Natural killer cell (primary cell): ENCODE results near the gene DYNLRB1. TPM values are rescaled to one million over a fixed set of nuclear protein-coding genes. Genes with fewer than 3 reads are reported as not detected.
"Not testable (repeated sequence)": the region's sequence is repeated elsewhere in the genome, so short reads cannot be mapped to it uniquely, and the experiment has no call there.

Source experiments
- ATAC-seq, 3 donors: fragments of 150-1000 bp in 2 of 3; fragments of 200-7000 bp in 1 of 3; cut with Tn5 transposase; 1 replicate in 1 of 3; 2 replicates in 2 of 3; pipeline ENCODE4 v1.10.0; 2021; ENCODE audit warnings: mild to moderate bottlenecking in 2 of 3, moderate library complexity in 2 of 3
- DNase-seq, 2 donors: peaks; one replicate each; pipeline versions ENCODE4 v3.0.0 to v3.0.0-alpha.2; 2013 to 2021; ENCODE audit warnings: mixed read lengths in 1 of 2
- H3K27ac ChIP-seq: one replicate; pipeline ENCODE4 v1.5.1; 2013; ENCODE audit warnings: mild to moderate bottlenecking, low read length
- H3K27me3 ChIP-seq: one replicate; pipeline ENCODE4 v1.6.1; 2013; ENCODE audit warnings: low read length; ENCODE audit not compliant: control insufficient read depth, insufficient read depth
- H3K36me3 ChIP-seq: one replicate; pipeline ENCODE4 v1.6.1; 2013; ENCODE audit warnings: low read length; ENCODE audit not compliant: control insufficient read depth, insufficient read depth
- H3K4me1 ChIP-seq: one replicate; pipeline ENCODE4 v1.6.1; 2013; ENCODE audit warnings: low read length; ENCODE audit not compliant: control insufficient read depth, insufficient read depth
- H3K4me3 ChIP-seq: one replicate; pipeline ENCODE4 v1.5.1; 2013; ENCODE audit warnings: low read length
- H3K9me3 ChIP-seq: one replicate; pipeline ENCODE4 v1.6.1; 2013; ENCODE audit warnings: low read length; ENCODE audit not compliant: control insufficient read depth, insufficient read depth
- H3K27ac Mint-ChIP-seq, 2 donors: one replicate each; pipeline ENCODE4 v1.8.0; 2022; ENCODE audit warnings: mild to moderate bottlenecking in 2 of 2, mixed read lengths in 2 of 2, moderate library complexity in 1 of 2
- H3K27me3 Mint-ChIP-seq, 2 donors: one replicate each; pipeline ENCODE4 v1.8.0; 2022; ENCODE audit warnings: low read depth in 2 of 2, mixed read lengths in 2 of 2
- H3K36me3 Mint-ChIP-seq: one replicate; pipeline ENCODE4 v1.8.0; 2022; ENCODE audit warnings: mixed read lengths
- H3K4me1 Mint-ChIP-seq, 2 donors: one replicate each; pipeline ENCODE4 v1.8.0; 2022; ENCODE audit warnings: mixed read lengths in 2 of 2
- H3K4me3 Mint-ChIP-seq: one replicate; pipeline ENCODE4 v1.8.0; 2022; ENCODE audit warnings: mild to moderate bottlenecking, moderate library complexity, mixed read lengths
- H3K9me3 Mint-ChIP-seq, 2 donors: one replicate each; pipeline ENCODE4 v1.8.0; 2022; ENCODE audit warnings: mixed read lengths in 2 of 2
- WGBS: methylation state at CpG from one replicate; pipeline ENCODE4 v1.1.7; 2013; ENCODE audit warnings: missing lambda C conversion rate; ENCODE audit not compliant: insufficient coverage; 5-methylcytosine and 5-hydroxymethylcytosine counted together
- intact Hi-C: fragments of 100-400 bp; cut with micrococcal nuclease; formaldehyde crosslinking; loops from one replicate; pipeline ENCODE4 v1.14.2; 2022
- total RNA-seq, 4 donors: library from RNA; stranded (reverse); fragments of 120-200 nt in 1 of 4; gene quantifications; one replicate each; pipeline versions ENCODE4 v1.2.3 to v1.2.4, GENCODE V29; 2013 to 2022
- TF ChIP-seq, protein P1 (sequence below): fragments of 200-600 bp; IDR thresholded peaks from one replicate; pipeline ENCODE4 v1.8.0; 2022; ENCODE audit warnings: antibody characterized with exemption

The DYNLRB1 gene
- total RNA-seq, 3 donors from 2014 or later (not counting 1 experiment from before 2014, with no cell fraction given), result 58.7 to 65.5 (median 61.4) TPM

DNA sequence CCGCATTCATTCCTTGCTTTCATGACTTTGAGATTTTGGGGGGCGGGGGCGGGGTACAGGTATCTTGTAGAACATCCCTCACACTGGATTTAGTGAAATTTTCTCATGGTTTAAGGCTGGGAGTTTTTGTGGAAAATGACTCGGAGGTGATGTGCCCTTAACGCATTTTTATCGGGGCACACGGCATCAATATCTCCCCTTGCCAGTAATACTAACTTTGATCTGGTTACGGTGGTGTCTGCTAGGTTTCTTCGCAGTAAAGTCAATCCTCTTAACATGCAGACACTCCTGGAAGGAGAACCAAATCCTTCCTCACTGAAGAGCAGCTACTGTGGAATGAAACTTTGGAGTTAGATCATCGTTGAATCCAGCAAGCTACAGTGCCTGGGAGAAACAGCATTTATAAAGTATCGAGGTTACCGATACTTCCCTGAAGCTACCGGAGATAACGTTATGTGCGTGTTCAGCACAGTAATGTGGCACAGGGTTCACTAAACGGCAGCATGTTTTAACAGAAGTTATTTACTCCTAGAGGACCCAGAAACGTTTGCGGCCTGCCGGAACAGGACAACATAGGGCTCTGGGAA is 1.2 kb upstream of the DYNLRB1 start:
- DNase-seq, result no peak
- H3K27ac ChIP-seq, result peak overlapping the region; percentile 80
- H3K27me3 ChIP-seq, result no peaks in the 10 kb centered on the region
- intact Hi-C loops, result no loop called here
- ATAC-seq, result no peak
- Mint-ChIP-seq H3K36me3 (no peaks in the 10 kb centered on the region), H3K9me3 (no peaks in the 10 kb centered on the region), H3K4me3 (peak overlapping the region; percentile 98), H3K27ac (peak overlapping the region; percentile 94 to 98), H3K27me3 (no peaks in the 10 kb centered on the region), H3K4me1 (peaks cover 42 to 54% of the 10 kb centered on the region in 2 donors)
- 27% methylated on average over 19 of the region's 19 CpGs for WGBS
- H3K9me3 ChIP-seq, result no peaks in the 10 kb centered on the region
- peak overlapping the region; percentile 98 for H3K4me3 ChIP-seq
- H3K4me1 ChIP-seq, result peaks cover 22% of the 10 kb centered on the region
- peaks cover 15% of the 10 kb centered on the region for H3K36me3 ChIP-seq
- TF ChIP-seq, protein P1, sequence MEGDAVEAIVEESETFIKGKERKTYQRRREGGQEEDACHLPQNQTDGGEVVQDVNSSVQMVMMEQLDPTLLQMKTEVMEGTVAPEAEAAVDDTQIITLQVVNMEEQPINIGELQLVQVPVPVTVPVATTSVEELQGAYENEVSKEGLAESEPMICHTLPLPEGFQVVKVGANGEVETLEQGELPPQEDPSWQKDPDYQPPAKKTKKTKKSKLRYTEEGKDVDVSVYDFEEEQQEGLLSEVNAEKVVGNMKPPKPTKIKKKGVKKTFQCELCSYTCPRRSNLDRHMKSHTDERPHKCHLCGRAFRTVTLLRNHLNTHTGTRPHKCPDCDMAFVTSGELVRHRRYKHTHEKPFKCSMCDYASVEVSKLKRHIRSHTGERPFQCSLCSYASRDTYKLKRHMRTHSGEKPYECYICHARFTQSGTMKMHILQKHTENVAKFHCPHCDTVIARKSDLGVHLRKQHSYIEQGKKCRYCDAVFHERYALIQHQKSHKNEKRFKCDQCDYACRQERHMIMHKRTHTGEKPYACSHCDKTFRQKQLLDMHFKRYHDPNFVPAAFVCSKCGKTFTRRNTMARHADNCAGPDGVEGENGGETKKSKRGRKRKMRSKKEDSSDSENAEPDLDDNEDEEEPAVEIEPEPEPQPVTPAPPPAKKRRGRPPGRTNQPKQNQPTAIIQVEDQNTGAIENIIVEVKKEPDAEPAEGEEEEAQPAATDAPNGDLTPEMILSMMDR, result no peak

GRCh38 chr20:34515484-34516246 is 557 bp upstream of the DYNLRB1 start:
- Histone ChIP-seq H3K27me3 (no peaks in the 10 kb centered on the region), H3K4me3 (peak overlapping the region; percentile 98), H3K4me1 (peaks cover 22% of the 10 kb centered on the region), H3K9me3 (no peaks in the 10 kb centered on the region), H3K27ac (peak overlapping the region; percentile 80), H3K36me3 (peaks cover 12% of the 10 kb centered on the region)
- TF ChIP-seq, protein P1, result no peak
- H3K27me3 Mint-ChIP-seq, result no peaks in the 10 kb centered on the region
- peak overlapping the region; percentile 94 to 98 for H3K27ac Mint-ChIP-seq
- H3K36me3 Mint-ChIP-seq, result no peaks in the 10 kb centered on the region
- H3K4me1 Mint-ChIP-seq, result peaks cover 43 to 54% of the 10 kb centered on the region in 2 donors
- 5% methylated on average over 36 of the region's 36 CpGs for WGBS
- DNase-seq, result peak; percentile 35 to 83
- no peaks in the 10 kb centered on the region for H3K9me3 Mint-ChIP-seq
- peak; percentile 53 to 67 (median 55) for ATAC-seq
- intact Hi-C loops, result loop anchor here (1.0 to 2.0 kb wide), 2 partner anchors 153 to 212 kb away; partner anchors contain the start of genes AHCY and ITCH
- peak overlapping the region; percentile 98 for H3K4me3 Mint-ChIP-seq

- ATAC-seq (peak in 2 of 3 donors; percentile 12 to 23), DNase-seq (no peak)
- intact Hi-C loops, result loop anchor here (2.0 kb wide), 1 partner anchor 154 kb away; the partner anchor contains the start of gene ITCH
- Mint-ChIP-seq H3K36me3 (no peaks in the 10 kb centered on the region), H3K4me3 (peak overlapping the region; percentile 98), H3K4me1 (peaks cover 49 to 55% of the 10 kb centered on the region in 2 donors), H3K27me3 (no peaks in the 10 kb centered on the region), H3K9me3 (no peaks in the 10 kb centered on the region), H3K27ac (peak overlapping the region; percentile 94 to 98)
- Histone ChIP-seq H3K27ac (peak overlapping the region; percentile 80), H3K4me1 (peaks cover 22% of the 10 kb centered on the region), H3K9me3 (no peaks in the 10 kb centered on the region), H3K4me3 (peak overlapping the region; percentile 98), H3K27me3 (no peaks in the 10 kb centered on the region), H3K36me3 (peaks cover 6% of the 10 kb centered on the region)
- 0% methylated on average over 2 of the region's 3 CpGs for WGBS
- TF ChIP-seq, protein P1, result no peak
These were observed 888 bp downstream of the DYNLRB1 start for GRCh38 chr20:34517114-34517505.

- H3K36me3 ChIP-seq, H3K27me3 ChIP-seq, DNase-seq, ATAC-seq, H3K9me3 ChIP-seq, H3K27me3 Mint-ChIP-seq, H3K4me3 ChIP-seq, H3K36me3 Mint-ChIP-seq, H3K9me3 Mint-ChIP-seq, intact Hi-C loops, H3K27ac ChIP-seq: not testable (repeated sequence)
- H3K4me3 Mint-ChIP-seq, result peak overlapping the region; percentile 83
- H3K4me1 Mint-ChIP-seq, result peaks cover 54 to 59% of the 10 kb centered on the region in 2 donors
- 98% methylated on average over 7 of the region's 7 CpGs for WGBS
- H3K4me1 ChIP-seq, result peaks cover 30% of the 10 kb centered on the region
- H3K27ac Mint-ChIP-seq, result peak overlapping the region; percentile 56 to 64
These were observed 2.6 kb downstream of the DYNLRB1 start for GRCh38 chr20:34518863-34519262.

GRCh38 chr20:34519841-34520240 is 3.6 kb downstream of the DYNLRB1 start:
- H3K4me3 Mint-ChIP-seq, ATAC-seq, H3K27me3 Mint-ChIP-seq, H3K4me3 ChIP-seq, intact Hi-C loops, H3K36me3 Mint-ChIP-seq, H3K36me3 ChIP-seq, H3K27ac Mint-ChIP-seq, DNase-seq, H3K27ac ChIP-seq, H3K9me3 Mint-ChIP-seq, H3K9me3 ChIP-seq, H3K27me3 ChIP-seq: not testable (repeated sequence)
- peaks cover 48 to 50% of the 10 kb centered on the region in 2 donors for H3K4me1 Mint-ChIP-seq
- 97% methylated on average over 9 of the region's 10 CpGs for WGBS
- peaks cover 28% of the 10 kb centered on the region for H3K4me1 ChIP-seq
